Measurements from ENCODE around the gene LSM14A.

LSM14A gene

DNA sequence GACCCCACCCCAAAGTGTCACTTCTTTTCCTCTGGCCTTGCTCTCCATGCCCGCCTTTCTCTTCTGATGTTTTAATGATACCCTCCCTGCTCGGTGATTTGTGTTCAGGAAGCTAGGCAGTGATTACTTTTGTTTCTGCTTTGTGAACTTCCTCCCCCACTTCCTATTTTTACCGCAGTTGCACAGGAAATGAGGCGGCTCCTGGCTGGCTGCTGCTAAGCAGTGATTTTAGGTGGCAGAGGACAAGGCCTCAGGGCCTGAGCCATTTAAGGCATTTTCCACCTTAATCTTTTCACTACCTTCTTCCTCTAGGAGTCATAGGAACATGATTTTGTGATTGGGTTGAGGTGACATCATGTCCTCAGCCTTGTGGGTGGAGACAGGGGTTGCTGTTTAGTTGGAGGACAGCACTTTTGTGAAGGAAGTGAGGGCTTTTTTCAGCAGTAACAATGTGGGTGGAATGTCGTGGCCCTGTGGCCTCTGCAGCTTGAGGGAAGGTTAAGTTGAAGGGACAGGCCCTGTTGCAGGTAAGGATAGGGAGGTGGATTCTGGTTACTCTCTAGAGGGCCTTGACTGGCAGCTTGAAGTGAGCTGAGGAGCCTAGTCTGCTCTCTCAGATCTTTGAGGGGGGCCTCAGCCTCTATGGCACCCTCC, 97.8 kb downstream of the LSM14A start (continued):
- TF ChIP-seq, protein P1, sequence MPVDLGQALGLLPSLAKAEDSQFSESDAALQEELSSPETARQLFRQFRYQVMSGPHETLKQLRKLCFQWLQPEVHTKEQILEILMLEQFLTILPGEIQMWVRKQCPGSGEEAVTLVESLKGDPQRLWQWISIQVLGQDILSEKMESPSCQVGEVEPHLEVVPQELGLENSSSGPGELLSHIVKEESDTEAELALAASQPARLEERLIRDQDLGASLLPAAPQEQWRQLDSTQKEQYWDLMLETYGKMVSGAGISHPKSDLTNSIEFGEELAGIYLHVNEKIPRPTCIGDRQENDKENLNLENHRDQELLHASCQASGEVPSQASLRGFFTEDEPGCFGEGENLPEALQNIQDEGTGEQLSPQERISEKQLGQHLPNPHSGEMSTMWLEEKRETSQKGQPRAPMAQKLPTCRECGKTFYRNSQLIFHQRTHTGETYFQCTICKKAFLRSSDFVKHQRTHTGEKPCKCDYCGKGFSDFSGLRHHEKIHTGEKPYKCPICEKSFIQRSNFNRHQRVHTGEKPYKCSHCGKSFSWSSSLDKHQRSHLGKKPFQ (tag by site-specific recombination; IDR thresholded peaks at IDR 0.05): 0 out of 2 replicates have a peak, but pooled peaks have one; percentile 16
- TF ChIP-seq PRDM6 (tag by site-specific recombination; IDR thresholded peaks at IDR 0.05) (peak; percentile 36), ZXDB (tag by site-specific recombination; IDR thresholded peaks at IDR 0.05) (peak; percentile 75; the same call in 1 of the 2 replicates), INSM2 (tag by site-specific recombination; IDR thresholded peaks at IDR 0.05) (peak; percentile 59; the same call in 1 of the 2 replicates), ZBTB8A (tag by site-specific recombination; IDR thresholded peaks at IDR 0.05) (peak; percentile 42; the same call in 1 of the 2 replicates), SP3 (tag by site-specific recombination; IDR thresholded peaks at IDR 0.05) (peak; percentile 54), GLI4 (tag by site-specific recombination; IDR thresholded peaks at IDR 0.05) (no peak), ZBTB20 (tag by site-specific recombination; IDR thresholded peaks at IDR 0.05) (peak; percentile 19; the same call in 1 of the 2 replicates), YY2 (tag by site-specific recombination; IDR thresholded peaks at IDR 0.05) (no peak), ZFP69B (tag by site-specific recombination; IDR thresholded peaks at IDR 0.05) (peak; percentile 99), ZNF677 (tag by site-specific recombination; IDR thresholded peaks at IDR 0.05) (no peak), SP2 (tag by site-specific recombination; IDR thresholded peaks at IDR 0.05) (peak; percentile 62), GFI1B (tag by site-specific recombination; IDR thresholded peaks at IDR 0.05) (peak; percentile 100), ZNF121 (tag by site-specific recombination; IDR thresholded peaks at IDR 0.05) (no peak), ZNF530 (tag by site-specific recombination; IDR thresholded peaks at IDR 0.05; ENCODE audit: low read depth) (no peak), ZNF707 (tag by site-specific recombination; IDR thresholded peaks at IDR 0.05) (no peak), ZFHX2 (tag by site-specific recombination; conservative IDR thresholded peaks at IDR 0.05) (peak; percentile 93), ZBTB21 (tag by site-specific recombination; IDR thresholded peaks at IDR 0.05) (peak; percentile 69), ZNF248 (tag by site-specific recombination; IDR thresholded peaks at IDR 0.05) (no peak), ZNF585B (tag by site-specific recombination; IDR thresholded peaks at IDR 0.05) (no peak), PBX3 (CRISPR knock-in tag; IDR thresholded peaks at IDR 0.05) (no peak), SCRT2 (tag by site-specific recombination; IDR thresholded peaks at IDR 0.05) (0 out of 2 replicates have a peak, but pooled peaks have one; percentile 15), ZEB2 (tag by site-specific recombination; IDR thresholded peaks at IDR 0.05) (peak; percentile 76), HOXC10 (CRISPR knock-in tag; IDR thresholded peaks at IDR 0.05) (no peak)
- TF ChIP-seq, protein P2, sequence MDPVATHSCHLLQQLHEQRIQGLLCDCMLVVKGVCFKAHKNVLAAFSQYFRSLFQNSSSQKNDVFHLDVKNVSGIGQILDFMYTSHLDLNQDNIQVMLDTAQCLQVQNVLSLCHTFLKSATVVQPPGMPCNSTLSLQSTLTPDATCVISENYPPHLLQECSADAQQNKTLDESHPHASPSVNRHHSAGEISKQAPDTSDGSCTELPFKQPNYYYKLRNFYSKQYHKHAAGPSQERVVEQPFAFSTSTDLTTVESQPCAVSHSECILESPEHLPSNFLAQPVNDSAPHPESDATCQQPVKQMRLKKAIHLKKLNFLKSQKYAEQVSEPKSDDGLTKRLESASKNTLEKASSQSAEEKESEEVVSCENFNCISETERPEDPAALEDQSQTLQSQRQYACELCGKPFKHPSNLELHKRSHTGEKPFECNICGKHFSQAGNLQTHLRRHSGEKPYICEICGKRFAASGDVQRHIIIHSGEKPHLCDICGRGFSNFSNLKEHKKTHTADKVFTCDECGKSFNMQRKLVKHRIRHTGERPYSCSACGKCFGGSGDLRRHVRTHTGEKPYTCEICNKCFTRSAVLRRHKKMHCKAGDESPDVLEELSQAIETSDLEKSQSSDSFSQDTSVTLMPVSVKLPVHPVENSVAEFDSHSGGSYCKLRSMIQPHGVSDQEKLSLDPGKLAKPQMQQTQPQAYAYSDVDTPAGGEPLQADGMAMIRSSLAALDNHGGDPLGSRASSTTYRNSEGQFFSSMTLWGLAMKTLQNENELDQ (tag by site-specific recombination; IDR thresholded peaks at IDR 0.05; ENCODE audit: low read depth): no peak
- TF ChIP-seq, protein P3, sequence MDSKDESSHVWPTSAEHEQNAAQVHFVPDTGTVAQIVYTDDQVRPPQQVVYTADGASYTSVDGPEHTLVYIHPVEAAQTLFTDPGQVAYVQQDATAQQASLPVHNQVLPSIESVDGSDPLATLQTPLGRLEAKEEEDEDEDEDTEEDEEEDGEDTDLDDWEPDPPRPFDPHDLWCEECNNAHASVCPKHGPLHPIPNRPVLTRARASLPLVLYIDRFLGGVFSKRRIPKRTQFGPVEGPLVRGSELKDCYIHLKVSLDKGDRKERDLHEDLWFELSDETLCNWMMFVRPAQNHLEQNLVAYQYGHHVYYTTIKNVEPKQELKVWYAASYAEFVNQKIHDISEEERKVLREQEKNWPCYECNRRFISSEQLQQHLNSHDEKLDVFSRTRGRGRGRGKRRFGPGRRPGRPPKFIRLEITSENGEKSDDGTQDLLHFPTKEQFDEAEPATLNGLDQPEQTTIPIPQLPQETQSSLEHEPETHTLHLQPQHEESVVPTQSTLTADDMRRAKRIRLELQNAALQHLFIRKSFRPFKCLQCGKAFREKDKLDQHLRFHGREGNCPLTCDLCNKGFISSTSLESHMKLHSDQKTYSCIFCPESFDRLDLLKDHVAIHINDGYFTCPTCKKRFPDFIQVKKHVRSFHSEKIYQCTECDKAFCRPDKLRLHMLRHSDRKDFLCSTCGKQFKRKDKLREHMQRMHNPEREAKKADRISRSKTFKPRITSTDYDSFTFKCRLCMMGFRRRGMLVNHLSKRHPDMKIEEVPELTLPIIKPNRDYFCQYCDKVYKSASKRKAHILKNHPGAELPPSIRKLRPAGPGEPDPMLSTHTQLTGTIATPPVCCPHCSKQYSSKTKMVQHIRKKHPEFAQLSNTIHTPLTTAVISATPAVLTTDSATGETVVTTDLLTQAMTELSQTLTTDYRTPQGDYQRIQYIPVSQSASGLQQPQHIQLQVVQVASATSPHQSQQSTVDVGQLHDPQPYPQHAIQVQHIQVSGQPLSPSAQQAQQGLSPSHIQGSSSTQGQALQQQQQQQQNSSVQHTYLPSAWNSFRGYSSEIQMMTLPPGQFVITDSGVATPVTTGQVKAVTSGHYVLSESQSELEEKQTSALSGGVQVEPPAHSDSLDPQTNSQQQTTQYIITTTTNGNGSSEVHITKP (tag by site-specific recombination; IDR thresholded peaks at IDR 0.05): peak; percentile 75
- TF ChIP-seq, protein P4, sequence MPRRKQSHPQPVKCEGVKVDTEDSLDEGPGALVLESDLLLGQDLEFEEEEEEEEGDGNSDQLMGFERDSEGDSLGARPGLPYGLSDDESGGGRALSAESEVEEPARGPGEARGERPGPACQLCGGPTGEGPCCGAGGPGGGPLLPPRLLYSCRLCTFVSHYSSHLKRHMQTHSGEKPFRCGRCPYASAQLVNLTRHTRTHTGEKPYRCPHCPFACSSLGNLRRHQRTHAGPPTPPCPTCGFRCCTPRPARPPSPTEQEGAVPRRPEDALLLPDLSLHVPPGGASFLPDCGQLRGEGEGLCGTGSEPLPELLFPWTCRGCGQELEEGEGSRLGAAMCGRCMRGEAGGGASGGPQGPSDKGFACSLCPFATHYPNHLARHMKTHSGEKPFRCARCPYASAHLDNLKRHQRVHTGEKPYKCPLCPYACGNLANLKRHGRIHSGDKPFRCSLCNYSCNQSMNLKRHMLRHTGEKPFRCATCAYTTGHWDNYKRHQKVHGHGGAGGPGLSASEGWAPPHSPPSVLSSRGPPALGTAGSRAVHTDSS (tag by site-specific recombination; IDR thresholded peaks at IDR 0.05): no peak
